ENCODE results near the gene CD63. TPM values are rescaled to one million over a fixed set of nuclear protein-coding genes. Genes with fewer than 3 reads are reported as not detected.

Gene CD63
- total and polyA plus RNA-seq, 9 of the 15 experiments (the other 6 are each of a cell fraction or from before 2014, with no cell fraction given), result 313 to 735 (median 433) TPM

DNA sequence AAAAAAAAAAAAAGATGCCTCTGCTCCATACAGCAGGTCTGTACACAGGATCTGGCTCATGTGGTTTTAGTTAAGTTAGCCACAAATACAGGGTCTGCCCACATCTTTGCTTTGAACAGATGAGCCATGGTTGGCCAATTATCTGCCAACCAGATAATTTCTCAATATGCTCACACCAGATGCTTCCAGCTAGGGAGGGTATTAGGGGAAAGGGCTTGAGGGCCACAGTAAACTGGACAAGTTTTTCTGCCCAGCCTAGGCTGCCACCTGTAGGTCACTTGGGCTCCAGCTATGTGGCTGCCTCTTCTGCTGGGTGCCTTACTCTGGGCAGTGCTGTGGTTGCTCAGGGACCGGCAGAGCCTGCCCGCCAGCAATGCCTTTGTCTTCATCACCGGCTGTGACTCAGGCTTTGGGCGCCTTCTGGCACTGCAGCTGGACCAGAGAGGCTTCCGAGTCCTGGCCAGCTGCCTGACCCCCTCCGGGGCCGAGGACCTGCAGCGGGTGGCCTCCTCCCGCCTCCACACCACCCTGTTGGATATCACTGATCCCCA lies 7.8 kb downstream of the CD63 start (continued):
- TF ChIP-seq RAD21 (CRISPR knock-in tag; conservative IDR thresholded peaks at IDR 0.05 in 1 of 2, IDR thresholded peaks at IDR 0.05 in 1 of 2) (peak; percentile 35 to 64; a peak in 2 of 4 replicates), HMGXB4 (CRISPR knock-in tag; IDR thresholded peaks at IDR 0.05) (no peak), BRD9 (IDR thresholded peaks at IDR 0.05; ENCODE audit: low read depth, partially characterized antibody) (no peak), ZNF133 (CRISPR knock-in tag; IDR thresholded peaks at IDR 0.05) (no peak), RFX5 (IDR thresholded peaks at IDR 0.05; ENCODE audit: low read depth, low read length) (no peak), DLX4 (CRISPR knock-in tag; IDR thresholded peaks at IDR 0.05) (no peak), REST (IDR thresholded peaks at IDR 0.05; ENCODE audit: borderline replicate concordance) (peak; percentile 32; the same call in 1 of the 2 replicates), REST (CRISPR knock-in tag; IDR thresholded peaks at IDR 0.05; ENCODE audit: low read depth) (no peak), FOS (IDR thresholded peaks at IDR 0.05; ENCODE audit: extremely low read depth, insufficient read length) (no peak)

Measured in K562 (cell line).